Esophagus muscularis mucosa (tissue), 3 donors: ENCODE measurements around the gene LANCL2.

Experiments
- CTCF ChIP-seq, 3 experiments: fragments of 200-600 bp in 2 of 3; fragments of 450-650 bp in 1 of 3; sonication (generic) in 2 of 3; IDR thresholded peaks; one replicate each; pipeline ENCODE4 v1.5.1; 2017 to 2019; ENCODE audit warnings: antibody characterized with exemption in 3 of 3, mild to moderate bottlenecking in 2 of 3, moderate library complexity in 1 of 3
- POLR2A ChIP-seq: fragments of 450-650 bp; IDR thresholded peaks from one replicate; pipeline ENCODE4 v1.6.1; 2017; ENCODE audit warnings: antibody characterized with exemption, moderate library complexity, mild to moderate bottlenecking, low read depth
- POLR2AphosphoS5 ChIP-seq, 2 donors: sonication (generic); formaldehyde crosslinking; IDR thresholded peaks; one replicate each; pipeline ENCODE4 v1.6.1; 2017; ENCODE audit warnings: antibody characterized with exemption in 2 of 2

GRCh38 chr7:55411844-55412243, 46.7 kb downstream of the LANCL2 start:
- TF ChIP-seq POLR2A, result no peak
- TF ChIP-seq POLR2AphosphoS5 (IDR thresholded peaks at IDR 0.05), result no peak
- TF ChIP-seq CTCF (IDR thresholded peaks at IDR 0.05), result no peak
